K562 (cell line): ENCODE results near the gene LRCH1. TPM values are rescaled to one million over a fixed set of nuclear protein-coding genes. Genes with fewer than 3 reads are reported as not detected.
A peak's percentile ranks its signal among the peaks of the same experiment; 100 is the strongest.

Source experiments
- ARHGAP35 ChIP-seq: fragments of 450-650 bp; IDR thresholded peaks from 2 replicates; pipeline ENCODE4 v1.6.1; 2018; ENCODE audit not compliant: partially characterized antibody
- ATF7 ChIP-seq: fragments of 450-650 bp; IDR thresholded peaks from 2 replicates; pipeline ENCODE4 v1.7.1; 2014; ENCODE audit warnings: mild to moderate bottlenecking, moderate library complexity
- BMI1 ChIP-seq: fragments of 150-350 bp; IDR thresholded peaks from 2 replicates; pipeline ENCODE4 v1.6.1; 2014; ENCODE audit warnings: low read length
- CBX5 ChIP-seq: IDR thresholded peaks from 2 replicates; pipeline ENCODE4 v1.6.1; 2014; ENCODE audit warnings: low read depth, borderline replicate concordance
- EP400 ChIP-seq: fragments of 450-650 bp; IDR thresholded peaks from 2 replicates; pipeline ENCODE4 v1.6.1; 2017; ENCODE audit warnings: antibody characterized with exemption, mild to moderate bottlenecking, moderate library complexity
- ETS2 ChIP-seq: IDR thresholded peaks from 2 replicates; pipeline ENCODE4 v1.6.1; 2016; ENCODE audit warnings: borderline replicate concordance, missing genetic modification characterization, mild to moderate bottlenecking, moderate library complexity, missing compliant biosample characterization; ENCODE audit not compliant: poor library complexity, severe bottlenecking
- KHSRP ChIP-seq: fragments of 450-650 bp; IDR thresholded peaks from 2 replicates; pipeline ENCODE4 v1.6.1; 2017
- MAFF ChIP-seq: IDR thresholded peaks from 2 replicates; pipeline ENCODE4 v1.6.1; 2012; ENCODE audit warnings: low read length, improper control_type of control experiment
- MYNN ChIP-seq, 2 experiments: sonication (generic); formaldehyde crosslinking in 1 of 2; IDR thresholded peaks; 2 replicates each; pipeline versions ENCODE4 v1.5.0 to v1.6.1; 2016 to 2020; ENCODE audit warnings: antibody characterized with exemption in 1 of 2, missing genetic modification reagents in 1 of 2
- PHF8 ChIP-seq: fragments of 200-600 bp; sonication (generic); IDR thresholded peaks from 2 replicates; pipeline ENCODE4 v1.6.1; 2012; ENCODE audit warnings: mixed run types, mild to moderate bottlenecking, inconsistent platforms, low read length, moderate library complexity, borderline replicate concordance
- POLR2H ChIP-seq: IDR thresholded peaks from 2 replicates; pipeline ENCODE4 v1.6.1; 2016; ENCODE audit warnings: missing genetic modification characterization, low read depth, mild to moderate bottlenecking, control low read depth, missing compliant biosample characterization, moderate library complexity
- POLR3A ChIP-seq: IDR thresholded peaks from 2 replicates; pipeline ENCODE4 v1.6.1; 2011; ENCODE audit warnings: borderline replicate concordance, mild to moderate bottlenecking, moderate library complexity; ENCODE audit not compliant: insufficient read length, insufficient read depth; ENCODE audit errors: extremely low read depth
- SIN3B ChIP-seq: fragments of 450-650 bp; IDR thresholded peaks from 2 replicates; pipeline ENCODE4 v1.6.1; 2017; ENCODE audit warnings: low read depth, mild to moderate bottlenecking, moderate library complexity
- SREBF2 ChIP-seq: sonication (generic); formaldehyde crosslinking; IDR thresholded peaks from 2 replicates; pipeline ENCODE4 v1.4.0; 2020; ENCODE audit warnings: mild to moderate bottlenecking, missing genetic modification reagents
- SRSF3 ChIP-seq: fragments of 200-400 bp; formaldehyde crosslinking; IDR thresholded peaks from 2 replicates; pipeline ENCODE4 v1.6.1; 2016; ENCODE audit warnings: mild to moderate bottlenecking, low read length, moderate library complexity; ENCODE audit not compliant: insufficient read depth
- ZFP1 ChIP-seq: fragments of 450-650 bp; formaldehyde crosslinking; IDR thresholded peaks from 2 replicates; pipeline ENCODE4 v1.4.0; 2020; ENCODE audit warnings: mild to moderate bottlenecking, mixed read lengths
- ZNF408 ChIP-seq: fragments of 250-450 bp; sonication (Bioruptor Pico); IDR thresholded peaks from 2 replicates; pipeline ENCODE4 v1.4.0; 2020; ENCODE audit warnings: low read depth, mild to moderate bottlenecking, moderate library complexity
- polyA plus RNA-seq, 8 experiments: library from polyadenylated mRNA; depleted of rRNA in 4 of 8; stranded (reverse) in 5 of 8; unstranded in 3 of 8; fragments of >200 nt; fragmentation: Nextera tagmentation in 2 of 8; fragmentation: Illumina TruSeq in 1 of 8; extraction: Ambion mirVana in 2 of 8; extraction: Trizol in 1 of 8; gene quantifications; 2 replicates each; pipeline versions ENCODE4 v1.2.1 to v1.2.3, GENCODE V29; 2011 to 2014; ENCODE audit warnings: inconsistent platforms in 1 of 8, missing spikeins in 1 of 8
- total RNA-seq, 7 experiments: library from RNA; depleted of rRNA in 6 of 7; stranded (reverse); fragments of >200 nt in 6 of 7; fragmentation: Illumina TruSeq in 2 of 7; extraction: Trizol in 2 of 7; gene quantifications; 2 replicates each; pipeline versions ENCODE4 v1.2.1 to v1.2.3, GENCODE V29; 2011 to 2021; ENCODE audit warnings: low replicate concordance in 1 of 7
- TF ChIP-seq, protein P1 (sequence below): fragments of 450-650 bp; conservative IDR thresholded peaks from 2 replicates; pipeline ENCODE4 v1.6.1; 2016; ENCODE audit warnings: missing genetic modification characterization, low read depth, mild to moderate bottlenecking, control low read depth, missing compliant biosample characterization
- TF ChIP-seq, protein P2 (sequence below), 2 experiments: fragments of 450-650 bp in 1 of 2; IDR thresholded peaks; 2 replicates each; pipeline ENCODE4 v1.6.1; 2011 to 2017; ENCODE audit warnings: low read depth in 2 of 2, antibody characterized with exemption in 1 of 2, borderline replicate concordance in 1 of 2, low read length in 1 of 2, mild to moderate bottlenecking in 1 of 2, mixed read lengths in 1 of 2; ENCODE audit not compliant: control insufficient read depth in 1 of 2
- TF ChIP-seq, protein P3 (sequence below): sonication (generic); formaldehyde crosslinking; IDR thresholded peaks from 2 replicates; pipeline ENCODE4 v1.5.0; 2020; ENCODE audit warnings: missing genetic modification reagents

Gene LRCH1
- total and polyA plus RNA-seq, 9 of the 15 experiments (the other 6 are each of a cell fraction or from before 2014, with no cell fraction given): 1.1 to 6.8 (median 3.7) TPM

DNA sequence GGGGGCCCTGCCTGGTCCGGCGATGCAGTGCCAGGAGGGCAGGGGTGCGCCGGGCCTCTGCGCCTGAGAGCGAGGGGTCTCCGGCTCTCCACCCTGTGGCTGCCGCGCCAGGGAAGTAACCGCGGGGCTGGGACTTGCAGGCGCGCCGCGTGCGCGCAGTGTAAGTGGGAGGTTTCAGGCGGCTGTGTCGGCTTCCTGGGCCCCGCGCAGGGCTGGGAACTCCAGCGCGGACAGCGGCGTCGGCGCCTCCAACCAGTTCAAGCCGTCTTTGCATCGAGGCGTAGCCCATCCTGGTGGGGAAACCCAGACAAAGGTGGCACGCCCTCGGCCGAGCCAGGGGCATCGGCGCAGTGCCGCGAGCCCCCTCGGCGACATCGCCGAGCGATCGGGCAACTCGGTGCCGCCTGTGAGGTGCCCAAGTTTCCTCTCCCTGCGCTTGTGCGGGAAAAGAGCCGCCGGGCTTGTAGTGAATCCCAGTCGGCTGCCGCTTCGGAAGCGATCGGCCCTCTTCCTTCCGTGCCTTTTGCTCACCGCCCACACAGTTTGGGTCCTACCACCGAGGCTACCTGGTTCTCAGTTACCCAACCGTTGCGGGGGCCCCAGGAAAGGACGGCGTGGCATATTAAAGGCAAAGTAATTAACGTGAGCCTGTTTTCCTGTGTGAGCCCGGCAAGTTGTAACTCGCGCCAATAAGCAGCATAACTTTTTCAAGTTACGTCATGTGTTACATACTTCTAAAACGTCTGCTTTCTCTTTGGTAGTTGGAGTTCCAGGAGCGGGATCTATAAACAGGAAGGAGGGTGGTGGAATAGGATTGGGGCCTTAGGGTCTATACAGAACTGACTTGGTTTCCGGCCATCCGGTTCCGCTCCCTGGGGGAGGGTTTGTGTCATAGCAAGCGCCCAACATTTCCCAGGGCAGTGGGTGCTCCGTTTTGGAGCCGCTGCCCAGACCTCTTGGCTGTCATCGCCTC lies 1.2 kb downstream of the LRCH1 start (continued):
- TF ChIP-seq ATF7 (peak; percentile 83), ARHGAP35 (no peak), SIN3B (no peak), POLR3A (no peak), KHSRP (no peak), PHF8 (peak; percentile 37; the same call in 1 of the 2 replicates), MYNN (IDR thresholded peaks at IDR 0.05) (no peak), MYNN (CRISPR knock-in tag; IDR thresholded peaks at IDR 0.05) (no peak), BMI1 (no peak), SRSF3 (no peak), ZNF408 (CRISPR knock-in tag) (no peak), ETS2 (tag) (no peak), SREBF2 (CRISPR knock-in tag) (no peak), MAFF (no peak), EP400 (peak; percentile 48; the same call in 1 of the 2 replicates), POLR2H (tag) (0 out of 2 replicates have a peak, but pooled peaks have one; percentile 38), CBX5 (no peak), ZFP1 (CRISPR knock-in tag) (no peak)
- TF ChIP-seq, protein P1, sequence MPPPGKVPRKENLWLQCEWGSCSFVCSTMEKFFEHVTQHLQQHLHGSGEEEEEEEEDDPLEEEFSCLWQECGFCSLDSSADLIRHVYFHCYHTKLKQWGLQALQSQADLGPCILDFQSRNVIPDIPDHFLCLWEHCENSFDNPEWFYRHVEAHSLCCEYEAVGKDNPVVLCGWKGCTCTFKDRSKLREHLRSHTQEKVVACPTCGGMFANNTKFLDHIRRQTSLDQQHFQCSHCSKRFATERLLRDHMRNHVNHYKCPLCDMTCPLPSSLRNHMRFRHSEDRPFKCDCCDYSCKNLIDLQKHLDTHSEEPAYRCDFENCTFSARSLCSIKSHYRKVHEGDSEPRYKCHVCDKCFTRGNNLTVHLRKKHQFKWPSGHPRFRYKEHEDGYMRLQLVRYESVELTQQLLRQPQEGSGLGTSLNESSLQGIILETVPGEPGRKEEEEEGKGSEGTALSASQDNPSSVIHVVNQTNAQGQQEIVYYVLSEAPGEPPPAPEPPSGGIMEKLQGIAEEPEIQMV (tag): no peak
- TF ChIP-seq, protein P2, sequence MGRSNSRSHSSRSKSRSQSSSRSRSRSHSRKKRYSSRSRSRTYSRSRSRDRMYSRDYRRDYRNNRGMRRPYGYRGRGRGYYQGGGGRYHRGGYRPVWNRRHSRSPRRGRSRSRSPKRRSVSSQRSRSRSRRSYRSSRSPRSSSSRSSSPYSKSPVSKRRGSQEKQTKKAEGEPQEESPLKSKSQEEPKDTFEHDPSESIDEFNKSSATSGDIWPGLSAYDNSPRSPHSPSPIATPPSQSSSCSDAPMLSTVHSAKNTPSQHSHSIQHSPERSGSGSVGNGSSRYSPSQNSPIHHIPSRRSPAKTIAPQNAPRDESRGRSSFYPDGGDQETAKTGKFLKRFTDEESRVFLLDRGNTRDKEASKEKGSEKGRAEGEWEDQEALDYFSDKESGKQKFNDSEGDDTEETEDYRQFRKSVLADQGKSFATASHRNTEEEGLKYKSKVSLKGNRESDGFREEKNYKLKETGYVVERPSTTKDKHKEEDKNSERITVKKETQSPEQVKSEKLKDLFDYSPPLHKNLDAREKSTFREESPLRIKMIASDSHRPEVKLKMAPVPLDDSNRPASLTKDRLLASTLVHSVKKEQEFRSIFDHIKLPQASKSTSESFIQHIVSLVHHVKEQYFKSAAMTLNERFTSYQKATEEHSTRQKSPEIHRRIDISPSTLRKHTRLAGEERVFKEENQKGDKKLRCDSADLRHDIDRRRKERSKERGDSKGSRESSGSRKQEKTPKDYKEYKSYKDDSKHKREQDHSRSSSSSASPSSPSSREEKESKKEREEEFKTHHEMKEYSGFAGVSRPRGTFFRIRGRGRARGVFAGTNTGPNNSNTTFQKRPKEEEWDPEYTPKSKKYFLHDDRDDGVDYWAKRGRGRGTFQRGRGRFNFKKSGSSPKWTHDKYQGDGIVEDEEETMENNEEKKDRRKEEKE (IDR thresholded peaks at IDR 0.05; ENCODE audit: borderline replicate concordance in 1 of 2, control insufficient read depth in 1 of 2, low read depth in 2 of 2, low read length in 1 of 2): no peak
- TF ChIP-seq, protein P3, sequence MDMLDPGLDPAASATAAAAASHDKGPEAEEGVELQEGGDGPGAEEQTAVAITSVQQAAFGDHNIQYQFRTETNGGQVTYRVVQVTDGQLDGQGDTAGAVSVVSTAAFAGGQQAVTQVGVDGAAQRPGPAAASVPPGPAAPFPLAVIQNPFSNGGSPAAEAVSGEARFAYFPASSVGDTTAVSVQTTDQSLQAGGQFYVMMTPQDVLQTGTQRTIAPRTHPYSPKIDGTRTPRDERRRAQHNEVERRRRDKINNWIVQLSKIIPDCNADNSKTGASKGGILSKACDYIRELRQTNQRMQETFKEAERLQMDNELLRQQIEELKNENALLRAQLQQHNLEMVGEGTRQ (CRISPR knock-in tag): no peak
